Kidney tubule cell (primary cell): ENCODE results near the gene RHOT2.

ENCODE experiments used
- DNase-seq: peaks from one replicate; pipeline ENCODE4 v3.0.0-alpha.2; 2018; ENCODE audit warnings: low spot score

The RHOT2 gene

DNA sequence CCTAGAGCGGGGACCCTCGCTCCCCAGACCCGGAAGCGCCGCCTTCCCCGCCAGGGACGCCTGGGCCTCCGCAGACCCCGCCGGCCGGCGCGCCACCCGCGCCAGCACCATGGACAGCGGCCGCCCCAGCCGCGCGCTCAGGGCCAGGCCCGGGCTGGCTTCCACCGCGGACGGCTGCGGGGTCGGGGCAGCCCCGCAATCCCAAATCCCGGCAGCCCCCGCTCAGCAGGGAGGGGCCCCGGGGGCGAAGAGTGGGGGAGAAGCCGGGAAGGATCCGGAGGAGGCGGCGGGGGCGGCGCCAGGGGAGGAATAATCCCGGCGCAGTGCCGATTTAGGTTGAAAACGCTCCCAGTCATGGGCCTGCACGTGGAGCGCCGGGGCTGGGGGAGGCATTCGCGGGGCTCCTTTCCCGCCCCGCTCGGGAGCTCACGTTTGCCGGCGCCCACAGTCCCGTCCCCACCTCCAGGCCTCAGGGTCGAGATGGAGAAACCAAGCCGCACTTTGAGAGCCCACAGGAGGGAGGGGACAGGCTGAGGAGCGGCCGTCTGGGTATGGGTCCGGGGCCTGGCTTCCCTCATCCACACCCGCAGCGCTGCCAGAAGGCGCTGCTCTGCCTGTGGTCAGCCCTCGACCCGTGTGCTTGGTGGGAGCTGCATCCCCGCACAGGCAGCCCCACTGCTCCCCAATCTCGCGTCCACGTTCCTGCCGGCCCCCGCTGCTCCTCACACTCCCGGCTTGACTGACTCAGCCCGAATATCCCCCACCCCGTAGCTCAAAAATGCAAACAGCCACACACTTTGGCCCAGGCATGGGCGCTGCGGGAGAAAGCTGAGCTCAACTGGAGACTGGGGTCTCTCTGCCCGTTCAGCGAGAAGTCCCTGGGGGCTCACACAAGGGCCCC lies 33.0 kb downstream of the RHOT2 start:
- DNase-seq: no peak

DNA sequence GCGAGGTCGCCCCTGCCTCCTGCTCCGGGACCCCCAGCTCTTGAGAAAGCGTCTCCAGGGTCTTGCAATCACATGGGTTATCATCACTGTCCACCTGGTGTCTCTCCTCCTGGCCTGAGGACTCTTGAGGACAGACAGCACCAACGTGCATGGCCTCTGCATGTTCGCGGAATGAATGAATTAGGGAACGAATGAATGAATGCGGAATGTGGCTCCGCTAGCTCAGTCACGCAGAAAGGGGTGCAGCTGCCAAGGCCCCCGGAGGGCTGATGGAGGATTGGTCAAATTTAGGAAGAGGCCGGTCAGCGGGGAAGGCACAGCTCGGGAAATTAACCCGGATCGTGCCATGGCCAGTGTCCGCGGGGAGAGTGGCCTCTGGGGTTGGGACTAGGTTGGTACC lies 34.4 kb downstream of the RHOT2 start:
- no peak for DNase-seq

DNA sequence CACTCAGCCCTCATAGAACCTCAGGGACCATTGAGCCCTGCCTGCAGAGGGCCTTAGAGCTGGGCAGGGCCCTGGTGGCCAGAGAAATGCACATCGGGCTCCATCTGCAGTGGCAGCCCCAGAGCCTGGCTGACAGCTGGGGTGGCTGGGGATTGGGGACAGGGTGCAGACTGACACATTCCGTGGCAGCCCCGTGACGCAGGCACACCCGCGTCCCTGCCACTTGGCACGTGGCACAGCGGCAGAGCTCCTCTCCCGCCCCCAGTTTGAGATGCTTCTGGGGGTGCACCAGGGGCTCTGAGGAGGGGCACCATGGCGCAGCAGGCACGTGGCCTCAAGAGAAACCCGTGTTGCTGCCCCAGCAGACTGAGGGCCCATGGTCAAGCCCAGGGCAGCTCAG lies 35.5 kb downstream of the RHOT2 start:
- DNase-seq: no peak

DNA sequence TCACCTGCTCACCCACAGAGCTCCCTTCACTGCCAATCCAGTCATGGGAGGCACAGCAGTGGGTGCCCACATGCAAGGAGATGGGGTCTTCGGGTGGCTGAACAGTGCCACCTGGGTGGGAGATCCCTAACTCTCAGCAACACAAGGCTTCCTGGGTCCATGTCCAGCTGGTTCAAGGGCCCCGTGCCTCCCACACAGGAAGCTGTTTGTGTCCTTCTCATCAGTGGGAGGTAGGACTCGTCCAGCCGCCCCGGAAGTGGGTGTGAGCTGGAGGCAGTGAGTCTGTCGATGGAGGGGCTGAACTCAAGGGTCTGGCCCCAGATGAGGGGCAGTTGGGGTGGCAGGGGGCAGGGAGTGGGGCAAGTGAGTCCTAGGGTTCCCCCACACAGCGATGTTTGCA lies 36.1 kb downstream of the RHOT2 start:
- DNase-seq: no peak

- no peak for DNase-seq
These were observed 36.8 kb downstream of the RHOT2 start for GRCh38 chr16:704552-705380.

DNA sequence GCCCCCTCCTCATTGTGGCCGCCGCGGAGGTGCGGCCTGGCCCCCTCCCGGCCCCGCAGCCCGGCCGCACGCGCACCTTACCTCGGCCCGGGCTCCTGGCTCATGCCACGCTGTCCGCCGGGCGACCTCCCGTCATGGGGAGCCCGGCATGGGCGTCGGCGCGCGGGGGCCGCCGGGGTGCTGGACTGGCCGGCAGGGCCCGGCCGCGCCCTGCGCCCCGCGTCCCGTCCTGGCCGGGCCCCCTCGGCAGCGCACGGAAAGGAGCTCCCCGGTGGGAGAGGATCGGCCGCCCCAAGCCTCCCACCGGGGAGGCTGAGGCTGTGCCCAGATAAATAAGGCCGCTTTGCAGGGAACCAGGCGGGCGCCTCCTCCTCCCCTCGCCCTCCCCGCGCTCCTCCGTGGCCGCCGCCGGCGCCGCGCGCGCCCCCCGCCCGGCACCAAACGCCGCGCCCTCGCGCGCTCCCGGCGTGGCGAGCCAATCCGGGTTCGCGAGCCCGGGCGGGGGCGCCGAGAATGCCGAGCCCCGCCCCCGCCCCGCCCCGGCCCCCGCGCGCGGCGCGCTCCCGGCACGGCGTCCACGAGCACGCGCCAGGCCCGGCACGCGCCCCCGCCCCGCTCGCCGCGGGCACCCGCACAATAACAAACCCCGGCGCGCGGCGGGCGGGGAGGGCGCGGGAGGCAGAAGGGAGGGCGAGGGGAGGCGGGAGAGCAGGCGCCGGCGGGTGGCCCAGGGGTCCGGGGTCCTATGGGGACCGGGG lies 37.7 kb downstream of the RHOT2 start, which contains the start of gene FBXL16:
FBXL16 (minus strand) TSS at position 371 of the 758 bp plus-strand sequence. CDS start 8,396 bp downstream, outside the sequence.
- DNase-seq: no peak

DNA sequence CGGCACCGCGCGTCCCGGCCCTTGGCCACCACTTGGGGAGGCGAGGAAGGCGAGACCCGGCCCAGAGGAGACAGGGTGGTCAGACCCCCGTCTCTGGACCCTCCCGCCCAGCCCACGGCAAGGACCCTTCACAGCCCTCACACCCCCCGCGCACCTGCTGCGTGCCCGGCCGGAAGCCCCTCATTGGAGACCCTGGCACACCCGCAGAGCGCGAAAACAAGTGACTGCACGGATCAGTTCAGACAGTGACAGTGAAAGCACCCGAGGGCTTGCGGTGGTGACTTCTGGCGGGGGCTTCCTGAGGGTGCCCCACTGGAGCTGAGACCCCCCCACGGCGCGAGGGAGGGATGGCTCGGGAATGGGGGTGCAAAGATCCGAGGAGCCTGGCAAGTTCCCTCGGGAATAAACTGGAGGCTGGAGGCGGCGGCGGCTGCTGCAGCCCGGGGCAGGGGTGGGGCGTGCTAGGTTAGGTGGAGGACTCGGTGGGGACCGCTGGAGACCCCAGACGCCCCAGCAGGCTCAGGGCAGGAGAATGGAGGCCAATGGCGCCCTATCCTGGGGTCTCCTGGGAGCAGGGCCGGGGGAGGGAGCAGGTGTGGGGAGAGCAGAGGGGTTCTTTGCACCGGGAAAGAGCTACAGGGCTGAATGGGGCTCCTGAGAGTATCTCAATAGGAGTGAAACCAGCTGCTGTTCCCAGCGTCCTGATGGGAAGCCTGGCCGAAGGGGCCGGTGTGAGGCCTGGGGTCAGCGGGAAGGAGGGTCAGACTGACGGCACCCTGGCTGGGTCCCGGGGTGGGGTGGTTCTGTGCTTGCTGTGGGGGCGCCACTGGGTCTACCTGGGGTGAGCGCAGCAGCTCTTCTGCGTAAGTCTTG lies 38.5 kb downstream of the RHOT2 start:
- DNase-seq: no peak

- DNase-seq: no peak
These were observed 39.2 kb downstream of the RHOT2 start for GRCh38 chr16:707062-707538.

DNA sequence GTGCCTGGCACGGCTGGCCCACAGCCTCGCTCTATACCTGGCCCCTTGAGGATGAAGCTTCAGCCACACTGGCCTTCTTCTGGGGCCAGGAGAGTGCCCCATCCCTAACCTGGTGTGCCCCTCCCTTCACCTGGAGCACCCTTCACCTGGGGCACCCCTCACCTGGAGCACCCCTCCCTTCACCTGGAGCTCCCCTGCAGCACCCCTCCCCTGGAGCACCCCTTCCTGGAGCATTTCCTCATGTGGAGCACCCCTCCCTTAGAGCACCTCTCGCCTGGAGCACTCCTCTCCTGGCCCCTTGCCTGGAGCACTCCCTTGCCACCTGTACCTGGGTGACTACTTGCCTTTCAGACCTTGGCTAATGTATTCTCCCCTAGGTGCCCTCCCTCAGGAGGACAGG lies 40.1 kb downstream of the RHOT2 start:
- no peak for DNase-seq

DNA sequence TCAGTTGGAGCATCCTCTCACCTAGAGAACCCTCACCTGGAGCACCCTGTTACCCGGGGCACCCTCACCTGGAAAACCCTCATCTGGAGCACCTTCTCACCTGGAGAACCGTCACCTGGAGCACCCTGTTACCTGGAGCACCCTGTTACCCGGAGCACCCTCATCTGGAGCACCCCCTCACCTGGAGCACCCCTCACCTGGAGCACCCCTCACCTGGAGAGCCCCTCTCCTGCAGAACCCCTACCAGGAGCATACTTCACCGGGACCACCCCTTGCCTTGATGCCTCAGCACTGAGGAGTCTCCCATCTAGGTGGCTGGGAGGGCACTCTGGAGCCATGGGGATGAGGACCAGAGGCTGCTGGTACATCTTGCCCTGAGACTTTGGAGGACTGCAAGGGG lies 41.0 kb downstream of the RHOT2 start:
- no peak for DNase-seq

- peak; percentile 86 for DNase-seq
These were observed 41.9 kb downstream of the RHOT2 start for GRCh38 chr16:709566-710499.

- DNase-seq: no peak
These were observed 42.7 kb downstream of the RHOT2 start for GRCh38 chr16:710500-711075.

GRCh38 chr16:711084-711483 lies 43.2 kb downstream of the RHOT2 start:
- no peak for DNase-seq

GRCh38 chr16:711548-712320 lies 43.8 kb downstream of the RHOT2 start:
- DNase-seq: peak; percentile 76

GRCh38 chr16:712740-713250 lies 44.9 kb downstream of the RHOT2 start:
- DNase-seq: peak; percentile 98

DNA sequence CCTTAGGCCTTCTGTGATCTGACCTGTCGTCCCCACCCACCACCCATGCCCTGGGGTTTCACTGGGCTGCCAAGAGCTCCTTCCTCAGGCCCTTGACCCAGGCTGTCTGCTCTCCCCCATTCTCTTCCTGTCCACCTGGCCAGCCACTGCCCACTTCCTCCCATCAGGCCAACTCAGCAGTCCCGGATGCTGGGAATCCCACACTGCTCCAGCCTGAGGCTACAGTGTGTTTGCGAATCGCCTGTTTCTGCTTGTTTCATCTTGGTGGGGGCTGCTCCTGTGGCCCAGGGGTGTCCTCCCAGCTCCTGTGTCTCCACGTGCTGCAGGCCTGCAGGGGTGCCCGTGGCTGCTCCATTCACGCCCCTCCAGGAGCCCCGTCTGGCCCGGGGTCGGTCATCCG lies 46.1 kb downstream of the RHOT2 start:
- peak; percentile 56 for DNase-seq

- DNase-seq: peak; percentile 89
These were observed 46.9 kb downstream of the RHOT2 start, which contains the start of gene METRN for GRCh38 chr16:714558-715476. TSS of gene METRN (plus strand) at chr16:715118. CDS start at chr16:715290, 172 bp downstream.
